Nephron (organoid): ENCODE data around the gene MLXIP.
"Not testable (repeated sequence)": the region's sequence is repeated elsewhere in the genome, so short reads cannot be mapped to it uniquely, and the experiment has no call there.

Experiments used
- H3K27ac Mint-ChIP-seq, 3 experiments: 2 replicates each; pipeline ENCODE4 v1.8.0; 2020; ENCODE audit warnings: mixed read lengths in 3 of 3, mild to moderate bottlenecking in 2 of 3, moderate library complexity in 1 of 3
- H3K27me3 Mint-ChIP-seq: 2 replicates; pipeline ENCODE4 v1.8.0; 2021; ENCODE audit warnings: low read depth, mild to moderate bottlenecking, moderate library complexity, mixed read lengths
- H3K36me3 Mint-ChIP-seq: 2 replicates; pipeline ENCODE4 v1.8.0; 2020; ENCODE audit warnings: low read depth, mixed read lengths
- H3K4me1 Mint-ChIP-seq: 2 replicates; pipeline ENCODE4 v1.8.0; 2020; ENCODE audit warnings: mixed read lengths
- H3K4me3 Mint-ChIP-seq, 3 experiments: 2 replicates each; pipeline ENCODE4 v1.8.0; 2020; ENCODE audit warnings: mild to moderate bottlenecking in 3 of 3, mixed read lengths in 3 of 3, moderate library complexity in 2 of 3
- H3K9me3 Mint-ChIP-seq: 2 replicates; pipeline ENCODE4 v1.8.0; 2020; ENCODE audit warnings: mixed read lengths
- CTCF ChIP-seq, 3 experiments: fragments of 200-600 bp; sonication (generic); IDR thresholded peaks; one replicate each; pipeline ENCODE4 v1.5.0; 2021; ENCODE audit warnings: antibody characterized with exemption in 3 of 3; ENCODE audit not compliant: unreplicated experiment in 3 of 3

MLXIP gene

DNA sequence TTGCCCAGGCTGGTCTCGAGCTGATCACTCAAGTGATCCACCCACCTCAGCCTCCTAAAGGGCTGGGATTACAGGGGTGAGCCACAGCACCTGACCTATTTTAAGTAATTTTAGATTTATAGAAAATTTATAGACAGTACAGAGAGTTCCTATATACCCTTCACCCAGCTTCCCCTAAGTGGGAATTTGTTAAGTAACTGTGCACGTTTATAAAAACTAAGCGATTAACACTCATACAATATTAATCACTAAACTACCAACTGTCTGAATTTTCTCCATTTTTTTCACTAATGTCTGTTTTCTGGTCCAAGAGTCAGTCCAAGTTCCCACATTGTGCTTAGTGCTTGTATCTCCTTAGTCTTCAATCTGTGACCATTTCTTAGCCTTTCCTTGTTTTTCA lies 89.9 kb downstream of the MLXIP start:
- Mint-ChIP-seq H3K4me1 (no peaks in the 10 kb centered on the region), H3K4me3 (no peak overlapping the region), H3K27ac (no peak overlapping the region), H3K9me3 (no peaks in the 10 kb centered on the region), H3K36me3 (no peaks in the 10 kb centered on the region), H3K27me3 (peaks cover under 1% of the 10 kb centered on the region)
- TF ChIP-seq CTCF (IDR thresholded peaks at IDR 0.05; ENCODE audit: unreplicated experiment in 3 of 3), result no peak

- no peaks in the 10 kb centered on the region for H3K36me3 Mint-ChIP-seq
- no peak for TF ChIP-seq CTCF (IDR thresholded peaks at IDR 0.05; ENCODE audit: unreplicated experiment in 3 of 3)
- H3K4me1 Mint-ChIP-seq, result no peaks in the 10 kb centered on the region
- H3K9me3 Mint-ChIP-seq, result no peaks in the 10 kb centered on the region
- H3K27ac Mint-ChIP-seq, result no peak overlapping the region
- no peak overlapping the region for H3K4me3 Mint-ChIP-seq
- H3K27me3 Mint-ChIP-seq, result peaks cover 12% of the 10 kb centered on the region
Measured at GRCh38 chr12:122171399-122171798, 92.8 kb downstream of the MLXIP start.

GRCh38 chr12:122172262-122172939 lies 93.8 kb downstream of the MLXIP start:
- peaks cover 15% of the 10 kb centered on the region for H3K27me3 Mint-ChIP-seq
- H3K36me3 Mint-ChIP-seq, result no peaks in the 10 kb centered on the region
- H3K9me3 Mint-ChIP-seq, result no peaks in the 10 kb centered on the region
- no peak for TF ChIP-seq CTCF (IDR thresholded peaks at IDR 0.05; ENCODE audit: unreplicated experiment in 3 of 3)
- H3K27ac Mint-ChIP-seq, result no peak overlapping the region
- no peak overlapping the region for H3K4me3 Mint-ChIP-seq
- H3K4me1 Mint-ChIP-seq, result no peaks in the 10 kb centered on the region

DNA sequence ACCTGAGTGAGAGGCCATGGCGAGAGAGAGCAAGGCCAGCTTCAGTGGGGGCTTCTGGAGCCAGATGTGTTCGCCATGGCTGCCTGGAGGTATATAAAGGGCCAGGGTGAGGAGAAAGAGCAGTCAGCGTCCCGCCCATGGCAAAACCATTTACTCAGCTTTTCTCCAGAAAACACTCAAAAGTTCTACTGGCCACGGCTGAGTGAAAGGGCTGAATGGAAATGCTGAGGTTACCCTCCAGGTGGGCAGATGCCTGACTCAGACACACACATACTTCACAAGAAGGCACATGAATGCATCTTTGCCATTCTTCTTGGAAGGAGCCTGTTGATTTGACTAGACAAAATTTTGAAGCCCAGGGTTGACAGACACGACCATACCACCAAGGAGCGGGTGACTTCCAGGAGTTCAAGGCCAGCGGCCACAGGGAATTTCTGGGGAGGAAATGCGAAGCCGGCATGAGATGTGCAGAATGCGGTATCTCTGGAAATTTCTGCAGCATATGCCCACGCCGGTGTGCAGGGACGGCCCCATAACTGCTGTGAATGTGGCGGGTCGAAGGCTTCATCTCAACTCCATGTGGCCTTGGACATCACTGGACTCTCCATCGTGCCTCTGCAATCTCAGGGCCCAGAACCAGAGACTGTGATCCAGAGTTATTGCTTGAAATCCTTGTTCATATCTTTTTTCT lies 95.7 kb downstream of the MLXIP start, which contains the start of gene IL31:
TSS of gene IL31 (minus strand) at position 67 of the 691 bp plus-strand sequence. CDS start at position 18, 49 bp downstream.
- no peak for TF ChIP-seq CTCF (IDR thresholded peaks at IDR 0.05; ENCODE audit: unreplicated experiment in 3 of 3)
- H3K9me3 Mint-ChIP-seq, result no peaks in the 10 kb centered on the region
- no peak within 1 kb of the TSS for H3K4me3 Mint-ChIP-seq
- no peaks in the 10 kb centered on the region for H3K4me1 Mint-ChIP-seq
- no peak within 1 kb of the TSS for H3K27ac Mint-ChIP-seq
- peaks cover 21% of the 10 kb centered on the region for H3K27me3 Mint-ChIP-seq
- H3K36me3 Mint-ChIP-seq, result no peaks in the 10 kb centered on the region

DNA sequence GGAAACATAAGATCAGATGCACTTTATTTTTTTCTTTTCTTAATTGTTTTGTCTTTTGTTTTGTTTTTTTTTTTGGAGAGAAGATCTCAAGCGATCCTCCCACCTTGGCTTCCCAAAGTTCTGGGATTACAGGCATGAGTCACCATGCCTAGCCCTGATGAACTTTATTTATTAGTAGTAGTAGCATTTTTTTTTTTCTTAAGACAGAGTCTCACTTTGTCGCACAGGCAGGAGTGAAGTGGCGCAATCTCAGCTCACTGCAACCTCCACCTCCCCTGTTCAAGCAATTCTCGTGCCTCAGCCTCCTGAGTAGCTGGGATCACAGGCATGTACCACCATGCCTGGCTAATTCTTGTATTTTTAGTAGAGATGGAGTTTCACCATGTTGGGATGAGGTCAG lies 97.9 kb downstream of the MLXIP start:
- not testable (repeated sequence) for H3K36me3 Mint-ChIP-seq, H3K4me3 Mint-ChIP-seq, H3K9me3 Mint-ChIP-seq, H3K4me1 Mint-ChIP-seq, H3K27ac Mint-ChIP-seq
- H3K27me3 Mint-ChIP-seq, result peaks cover 24% of the 10 kb centered on the region

DNA sequence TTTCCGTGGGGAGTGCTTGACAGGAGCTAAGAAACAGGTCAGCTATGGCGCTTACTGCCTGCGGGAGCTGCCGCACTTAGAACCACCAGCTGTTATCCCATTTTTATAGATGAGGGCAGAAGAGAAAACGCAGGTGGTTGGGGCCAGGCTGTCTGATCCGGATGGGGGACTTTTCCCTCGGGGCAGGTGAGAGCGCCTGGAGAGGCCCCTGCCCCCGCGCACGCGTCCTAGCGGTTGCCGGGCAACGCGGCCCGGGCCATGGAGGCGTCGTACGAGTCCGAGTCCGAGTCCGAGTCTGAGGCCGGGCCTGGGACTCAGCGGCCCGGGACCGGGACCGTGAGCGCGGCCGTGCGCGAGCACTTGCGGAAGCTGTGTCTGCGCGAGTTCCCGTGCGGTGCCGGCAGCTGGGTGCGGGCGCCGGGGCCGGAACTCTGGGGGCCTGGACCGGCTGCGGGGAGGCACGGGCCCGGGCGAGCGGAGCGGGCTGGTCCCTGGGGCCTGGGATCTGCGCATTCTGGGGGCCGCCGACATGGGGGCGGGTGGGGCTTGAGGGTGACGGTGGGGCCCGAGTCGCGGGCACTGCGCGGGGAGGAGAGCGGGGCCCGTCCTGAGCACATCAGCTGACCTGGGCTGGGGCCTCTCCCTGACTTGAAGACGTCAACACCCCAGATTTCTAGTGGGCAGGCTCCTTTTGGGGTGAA lies 104.5 kb downstream of the MLXIP start, which contains the start of gene LRRC43:
TSS of gene LRRC43 (plus strand) at position 237 of the 701 bp plus-strand sequence. CDS start at position 259, 22 bp downstream.
- H3K4me3 Mint-ChIP-seq, result peak within 1 kb of the TSS; percentile 81 to 89 (median 88)
- no peaks in the 10 kb centered on the region for H3K9me3 Mint-ChIP-seq
- H3K36me3 Mint-ChIP-seq, result no peaks in the 10 kb centered on the region
- peak within 1 kb of the TSS in 2 of 3 experiments; percentile 27 to 44 for H3K27ac Mint-ChIP-seq
- H3K27me3 Mint-ChIP-seq, result peaks cover 16% of the 10 kb centered on the region
- TF ChIP-seq CTCF (IDR thresholded peaks at IDR 0.05; ENCODE audit: unreplicated experiment in 3 of 3), result no peak
- no peaks in the 10 kb centered on the region for H3K4me1 Mint-ChIP-seq
